ENCODE data around the gene FTO.

DNA sequence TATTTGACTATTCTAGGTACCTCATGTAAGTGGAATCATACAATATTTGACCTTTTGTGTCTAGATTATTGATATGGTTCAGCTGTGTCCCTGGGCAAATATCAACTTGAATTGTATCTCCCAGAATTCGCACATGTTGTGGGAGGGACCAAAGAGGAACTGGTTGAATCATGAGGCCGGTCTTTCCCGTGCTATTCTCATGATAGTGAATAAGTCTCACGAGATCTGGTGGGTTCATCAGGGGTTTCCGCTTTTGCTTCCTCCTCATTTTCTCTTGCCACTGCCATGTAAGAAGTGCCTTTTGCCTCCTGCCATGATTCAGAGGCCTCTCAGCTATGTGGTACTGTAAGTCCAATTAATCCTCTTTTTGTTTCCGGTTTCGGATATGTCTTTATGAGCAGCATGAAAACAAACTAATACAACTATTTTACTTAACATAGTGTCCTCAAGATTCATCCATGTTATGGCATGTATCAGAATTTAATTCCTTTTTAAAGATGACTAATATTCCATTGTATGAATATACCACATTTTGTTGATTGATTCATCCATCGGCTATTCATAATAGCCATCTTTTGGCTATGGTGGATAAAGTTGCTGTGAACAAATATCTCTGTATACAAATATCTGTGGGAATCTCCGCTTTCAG is 129.1 kb downstream of the FTO start:
- no peak for TF ChIP-seq POLR2A (IDR thresholded peaks at IDR 0.05)
- TF ChIP-seq, protein P1, sequence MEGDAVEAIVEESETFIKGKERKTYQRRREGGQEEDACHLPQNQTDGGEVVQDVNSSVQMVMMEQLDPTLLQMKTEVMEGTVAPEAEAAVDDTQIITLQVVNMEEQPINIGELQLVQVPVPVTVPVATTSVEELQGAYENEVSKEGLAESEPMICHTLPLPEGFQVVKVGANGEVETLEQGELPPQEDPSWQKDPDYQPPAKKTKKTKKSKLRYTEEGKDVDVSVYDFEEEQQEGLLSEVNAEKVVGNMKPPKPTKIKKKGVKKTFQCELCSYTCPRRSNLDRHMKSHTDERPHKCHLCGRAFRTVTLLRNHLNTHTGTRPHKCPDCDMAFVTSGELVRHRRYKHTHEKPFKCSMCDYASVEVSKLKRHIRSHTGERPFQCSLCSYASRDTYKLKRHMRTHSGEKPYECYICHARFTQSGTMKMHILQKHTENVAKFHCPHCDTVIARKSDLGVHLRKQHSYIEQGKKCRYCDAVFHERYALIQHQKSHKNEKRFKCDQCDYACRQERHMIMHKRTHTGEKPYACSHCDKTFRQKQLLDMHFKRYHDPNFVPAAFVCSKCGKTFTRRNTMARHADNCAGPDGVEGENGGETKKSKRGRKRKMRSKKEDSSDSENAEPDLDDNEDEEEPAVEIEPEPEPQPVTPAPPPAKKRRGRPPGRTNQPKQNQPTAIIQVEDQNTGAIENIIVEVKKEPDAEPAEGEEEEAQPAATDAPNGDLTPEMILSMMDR (IDR thresholded peaks at IDR 0.05) = no peak
